PC-9 (cell line): Measurements from ENCODE around the gene LBH. TPM values are rescaled to one million over a fixed set of nuclear protein-coding genes. Genes with fewer than 3 reads are reported as not detected.

Experiments
- BruUV-seq: library from RNA; stranded (reverse); fragments of 400-500 nt; replicated peaks from 2 replicates; lab custom pipeline; 2021; lab: Mats Ljungman, UMichigan
- CTCF ChIA-PET: fragments of 300-600 bp; sonication (Branson Sonifier 250); formaldehyde crosslinking; loops from one replicate; lab custom pipeline; 2022; ENCODE audit warnings: antibody characterized with exemption; lab: Charles Lee
- POLR2A ChIA-PET: fragments of 300-600 bp; sonication (Branson Sonifier 250); formaldehyde crosslinking; loops from one replicate; lab custom pipeline; 2022; ENCODE audit warnings: antibody characterized with exemption; ENCODE audit not compliant: unreplicated experiment; lab: Charles Lee
- DNase-seq, 2 experiments: peaks; one replicate each; pipeline versions ENCODE4 v3.0.0 to v3.0.0-alpha.2; 2015 to 2022; ENCODE audit warnings: mixed read lengths in 1 of 2
- H2AFZ ChIP-seq: fragments of 200-600 bp; sonication (generic); 2 replicates; pipeline ENCODE4 v1.8.1; 2017; ENCODE audit warnings: antibody characterized with exemption
- H3F3A ChIP-seq: fragments of 200-600 bp; sonication (generic); 2 replicates; pipeline ENCODE4 v1.8.1; 2017; ENCODE audit warnings: antibody characterized with exemption, mild to moderate bottlenecking, low read depth; ENCODE audit not compliant: insufficient read depth
- H3K27ac ChIP-seq: fragments of 200-600 bp; sonication (generic); 2 replicates; pipeline ENCODE4 v1.6.1; 2016; ENCODE audit warnings: mixed run types
- H3K27me3 ChIP-seq: fragments of 200-600 bp; sonication (generic); 2 replicates; pipeline ENCODE4 v1.6.1; 2016; ENCODE audit warnings: low read depth, mixed run types; ENCODE audit not compliant: insufficient read depth
- H3K36me3 ChIP-seq: fragments of 200-600 bp; sonication (generic); 2 replicates; pipeline ENCODE4 v1.6.1; 2016; ENCODE audit warnings: low read depth, mixed run types
- H3K4me1 ChIP-seq: fragments of 200-600 bp; sonication (generic); replicated peaks from 2 replicates; pipeline ENCODE4 v1.6.1; 2016; ENCODE audit warnings: mixed run types; ENCODE audit not compliant: insufficient read depth
- H3K4me2 ChIP-seq: fragments of 200-600 bp; sonication (generic); 2 replicates; pipeline ENCODE4 v1.6.1; 2017; ENCODE audit warnings: mixed run types
- H3K4me3 ChIP-seq: fragments of 200-600 bp; sonication (generic); 2 replicates; pipeline ENCODE4 v1.6.1; 2016; ENCODE audit warnings: mixed run types
- H3K79me2 ChIP-seq: fragments of 200-600 bp; sonication (generic); 2 replicates; pipeline ENCODE4 v1.6.1; 2017; ENCODE audit warnings: low read depth, mixed run types
- H3K9me2 ChIP-seq: fragments of 200-600 bp; sonication (generic); 2 replicates; pipeline ENCODE4 v1.8.1; 2017; ENCODE audit warnings: mild to moderate bottlenecking; ENCODE audit not compliant: insufficient read depth
- H3K9me3 ChIP-seq: fragments of 200-600 bp; sonication (generic); 2 replicates; pipeline ENCODE4 v1.8.1; 2016; ENCODE audit warnings: low read depth; ENCODE audit not compliant: insufficient read depth
- H4K20me1 ChIP-seq: fragments of 200-600 bp; sonication (generic); 2 replicates; pipeline ENCODE4 v1.8.1; 2017; ENCODE audit not compliant: insufficient read depth
- EZH2 ChIP-seq: fragments of 200-600 bp; sonication (generic); IDR thresholded peaks from 2 replicates; pipeline ENCODE4 v1.8.0; 2017; ENCODE audit warnings: antibody characterized with exemption, low read depth
- intact Hi-C: fragments of 100-400 bp; cut with micrococcal nuclease; formaldehyde crosslinking; loops from one replicate; pipeline ENCODE4 v1.10.0; 2022; ENCODE audit not compliant: unreplicated experiment
- total RNA-seq: library from RNA; stranded (reverse); gene quantifications from 2 replicates; pipeline ENCODE4 v1.2.3, GENCODE V29; 2021
- TF ChIP-seq, protein P1 (sequence below): fragments of 200-600 bp; sonication (generic); conservative IDR thresholded peaks from 2 replicates; pipeline ENCODE4 v1.6.1; 2017; ENCODE audit warnings: mixed run types, antibody characterized with exemption, mild to moderate bottlenecking, moderate library complexity

Gene LBH
- total RNA-seq, 1 experiment from 2014 or later, result 30.6 TPM

DNA sequence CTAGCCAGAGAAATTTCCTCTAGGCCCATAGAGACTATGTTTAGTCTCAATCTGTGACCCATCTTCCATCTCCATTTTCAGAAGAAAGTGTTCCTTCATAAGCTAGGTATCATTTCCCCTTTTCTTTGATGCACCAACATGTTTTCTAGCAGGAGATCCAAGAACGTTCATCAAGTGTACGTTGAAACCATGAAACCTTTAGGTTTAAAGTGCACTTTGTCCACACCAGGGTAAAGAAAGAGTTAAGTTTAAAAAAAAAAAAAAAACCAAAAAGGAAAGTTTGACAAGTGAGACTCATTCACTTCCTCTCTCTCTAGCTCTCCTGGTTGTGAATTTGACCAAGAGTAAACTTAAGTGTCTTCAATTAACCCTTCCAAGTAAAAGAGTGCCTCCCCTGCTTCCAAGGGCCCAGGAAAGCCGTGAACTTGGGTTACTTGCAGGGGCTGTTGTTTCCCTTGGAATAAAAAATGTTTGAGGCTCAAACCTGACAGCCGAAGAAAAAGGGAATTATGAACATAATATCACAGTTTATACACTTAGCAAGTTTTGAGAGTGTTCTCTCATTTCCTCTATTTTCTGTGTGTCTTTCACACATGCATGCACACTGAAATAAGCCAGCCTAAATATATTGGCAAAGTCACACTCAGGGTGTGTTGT is 56.7 kb downstream of the LBH start:
- no peaks in the 10 kb centered on the region for H3K9me2 ChIP-seq
- H3K36me3 ChIP-seq, result no peaks in the 10 kb centered on the region
- ChIA-PET CTCF (no interaction called here), POLR2A (interaction anchor here (0.5 kb wide), 1 partner anchor 1084 kb away, joined by 5 read pairs; no protein-coding TSS in a partner anchor)
- no peaks in the 10 kb centered on the region for H3K27me3 ChIP-seq
- H3K9me3 ChIP-seq, result no peaks in the 10 kb centered on the region
- H3K4me2 ChIP-seq, result no peak overlapping the region
- no TSS peak for BruUV-seq
- H3F3A ChIP-seq, result peaks cover 2% of the 10 kb centered on the region; the same call in 1 of the 2 replicates
- no peak overlapping the region for H2AFZ ChIP-seq
- H4K20me1 ChIP-seq, result no peaks in the 10 kb centered on the region
- no peak overlapping the region for H3K27ac ChIP-seq
- DNase-seq, result no peak
- TF ChIP-seq EZH2, result no peak
- TF ChIP-seq, protein P1, sequence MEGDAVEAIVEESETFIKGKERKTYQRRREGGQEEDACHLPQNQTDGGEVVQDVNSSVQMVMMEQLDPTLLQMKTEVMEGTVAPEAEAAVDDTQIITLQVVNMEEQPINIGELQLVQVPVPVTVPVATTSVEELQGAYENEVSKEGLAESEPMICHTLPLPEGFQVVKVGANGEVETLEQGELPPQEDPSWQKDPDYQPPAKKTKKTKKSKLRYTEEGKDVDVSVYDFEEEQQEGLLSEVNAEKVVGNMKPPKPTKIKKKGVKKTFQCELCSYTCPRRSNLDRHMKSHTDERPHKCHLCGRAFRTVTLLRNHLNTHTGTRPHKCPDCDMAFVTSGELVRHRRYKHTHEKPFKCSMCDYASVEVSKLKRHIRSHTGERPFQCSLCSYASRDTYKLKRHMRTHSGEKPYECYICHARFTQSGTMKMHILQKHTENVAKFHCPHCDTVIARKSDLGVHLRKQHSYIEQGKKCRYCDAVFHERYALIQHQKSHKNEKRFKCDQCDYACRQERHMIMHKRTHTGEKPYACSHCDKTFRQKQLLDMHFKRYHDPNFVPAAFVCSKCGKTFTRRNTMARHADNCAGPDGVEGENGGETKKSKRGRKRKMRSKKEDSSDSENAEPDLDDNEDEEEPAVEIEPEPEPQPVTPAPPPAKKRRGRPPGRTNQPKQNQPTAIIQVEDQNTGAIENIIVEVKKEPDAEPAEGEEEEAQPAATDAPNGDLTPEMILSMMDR, result no peak
- H3K4me1 ChIP-seq, result peaks cover 2% of the 10 kb centered on the region
- no peaks in the 10 kb centered on the region for H3K79me2 ChIP-seq
- intact Hi-C loops, result no loop called here
- H3K4me3 ChIP-seq, result no peak overlapping the region

DNA sequence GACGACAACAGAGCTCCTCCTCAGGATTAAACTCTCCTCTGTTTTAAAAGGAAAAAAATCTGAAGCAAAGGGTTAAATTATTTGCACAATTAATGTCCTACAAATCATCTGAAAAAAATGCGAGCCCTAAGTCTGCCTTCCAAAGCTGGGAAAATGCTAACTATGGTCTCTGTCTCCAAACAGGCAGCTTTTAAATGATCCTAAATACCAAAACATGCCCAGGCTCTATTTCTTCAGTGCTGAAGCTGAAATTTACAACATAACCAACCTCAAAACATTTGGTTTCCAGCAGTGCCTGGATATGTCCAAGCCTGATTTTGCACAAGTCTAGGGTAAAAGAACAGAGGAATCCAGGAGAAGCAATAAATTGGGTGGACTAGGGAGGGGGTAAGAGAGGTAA is 57.2 kb downstream of the LBH start:
- POLR2A ChIA-PET, result no interaction called here
- intact Hi-C loops, result no loop called here
- CTCF ChIA-PET, result no interaction called here

DNA sequence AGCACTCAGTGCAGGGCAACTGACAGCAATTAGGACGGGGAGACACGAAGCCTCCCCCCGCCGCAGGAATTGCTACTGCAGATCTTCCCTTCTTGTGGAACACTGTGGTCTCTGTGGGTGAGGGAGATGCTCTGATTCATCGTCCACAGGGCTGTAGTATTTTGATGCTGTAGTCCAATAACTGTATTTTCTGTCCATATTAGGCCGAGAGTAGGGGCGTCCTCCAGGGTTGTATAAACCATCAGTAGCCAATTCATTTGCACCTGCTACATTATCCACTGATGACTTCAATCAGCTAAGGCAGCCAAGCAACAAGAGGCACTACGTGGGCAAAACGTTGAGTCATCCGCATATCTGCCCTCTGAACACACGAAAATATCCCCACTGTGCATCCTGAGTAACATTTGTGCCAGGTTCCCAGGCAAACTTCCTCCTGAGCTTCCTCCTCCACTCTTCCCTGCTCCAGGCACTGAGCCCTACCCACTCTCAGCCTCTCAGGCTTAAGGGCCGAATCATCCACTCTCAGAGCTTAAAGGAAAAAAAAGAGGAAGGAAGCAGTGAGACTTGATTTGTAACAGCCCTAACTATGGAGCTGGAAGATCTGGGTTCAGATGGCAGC is 62.1 kb downstream of the LBH start:
- DNase-seq, result peak; percentile 48 to 90
- POLR2A ChIA-PET, result no interaction called here

More for the DNA sequence above, 57.2 kb downstream of the LBH start:
- Histone ChIP-seq H3K27ac (no peak overlapping the region), H2AFZ (no peak overlapping the region), H3K4me2 (no peak overlapping the region), H3K9me2 (no peaks in the 10 kb centered on the region), H3K9me3 (no peaks in the 10 kb centered on the region), H3K4me3 (no peak overlapping the region), H3F3A (peaks cover 8% of the 10 kb centered on the region; the same call in 1 of the 2 replicates), H3K27me3 (no peaks in the 10 kb centered on the region), H4K20me1 (no peaks in the 10 kb centered on the region), H3K4me1 (peaks cover 8% of the 10 kb centered on the region), H3K79me2 (no peaks in the 10 kb centered on the region), H3K36me3 (no peaks in the 10 kb centered on the region)
- no peak for DNase-seq
- TF ChIP-seq, protein P1, result no peak
- no peak for TF ChIP-seq EZH2
- BruUV-seq, result no TSS peak

More for the DNA sequence above, 62.1 kb downstream of the LBH start:
- Histone ChIP-seq H3K27me3 (no peaks in the 10 kb centered on the region), H3K9me3 (no peaks in the 10 kb centered on the region), H3K79me2 (no peaks in the 10 kb centered on the region), H3K36me3 (no peaks in the 10 kb centered on the region), H4K20me1 (no peaks in the 10 kb centered on the region), H3F3A (peaks cover 15% of the 10 kb centered on the region; the same call in 1 of the 2 replicates), H3K27ac (peak overlapping the region; percentile 43), H3K4me2 (peak overlapping the region; percentile 23; the same call in 1 of the 2 replicates), H3K4me3 (no peak overlapping the region), H3K9me2 (no peaks in the 10 kb centered on the region), H2AFZ (no peak overlapping the region), H3K4me1 (peaks cover 15% of the 10 kb centered on the region)
- CTCF ChIA-PET, result no interaction called here
- intact Hi-C loops, result loop anchor here (1.0 kb wide), 1 partner anchor 75 kb away; no protein-coding TSS in a partner anchor
- no peak for TF ChIP-seq EZH2
- TF ChIP-seq, protein P1, result no peak
- no TSS peak for BruUV-seq
